ENCODE results near the gene POLQ.
A peak's percentile ranks its signal among the peaks of the same experiment; 100 is the strongest.

POLQ gene

GRCh38 chr3:121531269-121531668, 14.5 kb downstream of the POLQ start:
- no peaks in the 10 kb centered on the region for H3K36me3 ChIP-seq (ENCODE audit: control insufficient read depth, insufficient read depth, low read length)
- no peaks in the 10 kb centered on the region for H3K4me1 ChIP-seq
- H3K79me2 ChIP-seq: no peaks in the 10 kb centered on the region
- no peak overlapping the region for H3K4me3 ChIP-seq (ENCODE audit: low read depth, low read length)
- H3K27me3 ChIP-seq (ENCODE audit: control insufficient read depth, insufficient read depth, low read length): no peaks in the 10 kb centered on the region
- TF ChIP-seq CTCF (IDR thresholded peaks at IDR 0.05): no peak
- no peaks in the 10 kb centered on the region for H3K9me3 ChIP-seq (ENCODE audit: control insufficient read depth, low read length)
- H3K27ac ChIP-seq: no peak overlapping the region
- no peak overlapping the region for H3K4me2 ChIP-seq (ENCODE audit: low read length)
- H2AFZ ChIP-seq: no peak overlapping the region
- H3K9ac ChIP-seq: no peak overlapping the region

GRCh38 chr3:121529308-121529707, 16.5 kb downstream of the POLQ start:
- no peaks in the 10 kb centered on the region for H3K9me3 ChIP-seq (ENCODE audit: control insufficient read depth, low read length)

GRCh38 chr3:121520510-121520909, 25.3 kb downstream of the POLQ start:
- Histone ChIP-seq H3K9me3 (ENCODE audit: control insufficient read depth, low read length) (no peaks in the 10 kb centered on the region), H3K27me3 (ENCODE audit: control insufficient read depth, insufficient read depth, low read length) (no peaks in the 10 kb centered on the region), H3K4me1 (no peaks in the 10 kb centered on the region), H3K9ac (no peak overlapping the region), H3K4me2 (ENCODE audit: low read length) (no peak overlapping the region), H2AFZ (no peak overlapping the region), H3K27ac (no peak overlapping the region), H3K4me3 (ENCODE audit: low read depth, low read length) (no peak overlapping the region), H3K36me3 (ENCODE audit: control insufficient read depth, insufficient read depth, low read length) (no peaks in the 10 kb centered on the region), H3K79me2 (no peaks in the 10 kb centered on the region)
- no peak for TF ChIP-seq CTCF (IDR thresholded peaks at IDR 0.05)

More at GRCh38 chr3:121529308-121529707, 16.5 kb downstream of the POLQ start:
- H3K36me3 ChIP-seq (ENCODE audit: control insufficient read depth, insufficient read depth, low read length): no peaks in the 10 kb centered on the region
- H3K9ac ChIP-seq: no peak overlapping the region
- H3K4me2 ChIP-seq (ENCODE audit: low read length): no peak overlapping the region
- H3K79me2 ChIP-seq: no peaks in the 10 kb centered on the region
- peak; percentile 42 for TF ChIP-seq CTCF (IDR thresholded peaks at IDR 0.05)
- H3K27me3 ChIP-seq (ENCODE audit: control insufficient read depth, insufficient read depth, low read length): no peaks in the 10 kb centered on the region
- no peak overlapping the region for H3K4me3 ChIP-seq (ENCODE audit: low read depth, low read length)
- H3K27ac ChIP-seq: no peak overlapping the region
- H2AFZ ChIP-seq: peak overlapping the region; percentile 19
- no peaks in the 10 kb centered on the region for H3K4me1 ChIP-seq

GRCh38 chr3:121517953-121518655, 27.7 kb downstream of the POLQ start:
- no peak overlapping the region for H3K4me2 ChIP-seq (ENCODE audit: low read length)

More at GRCh38 chr3:121517953-121518655, 27.7 kb downstream of the POLQ start:
- H3K27me3 ChIP-seq (ENCODE audit: control insufficient read depth, insufficient read depth, low read length): no peaks in the 10 kb centered on the region
- H3K4me1 ChIP-seq: no peaks in the 10 kb centered on the region
- no peaks in the 10 kb centered on the region for H3K79me2 ChIP-seq
- no peak overlapping the region for H3K9ac ChIP-seq
- no peak for TF ChIP-seq CTCF (IDR thresholded peaks at IDR 0.05)
- no peak overlapping the region for H2AFZ ChIP-seq
- no peak overlapping the region for H3K27ac ChIP-seq
- H3K36me3 ChIP-seq (ENCODE audit: control insufficient read depth, insufficient read depth, low read length): no peaks in the 10 kb centered on the region
- no peak overlapping the region for H3K4me3 ChIP-seq (ENCODE audit: low read depth, low read length)
- H3K9me3 ChIP-seq (ENCODE audit: control insufficient read depth, low read length): no peaks in the 10 kb centered on the region
